Adipocyte (in vitro differentiated cells): ENCODE data around the gene NOP53.
"Not testable (repeated sequence)": the region's sequence is repeated elsewhere in the genome, so short reads cannot be mapped to it uniquely, and the experiment has no call there.

Source experiments
- DNase-seq: peaks from one replicate; pipeline ENCODE4 v3.0.0-alpha.2; 2015; ENCODE audit warnings: low read depth
- H3K27me3 ChIP-seq: replicated peaks from 2 replicates; pipeline ENCODE4 v1.7.0; 2013; ENCODE audit warnings: mild to moderate bottlenecking, low read length, moderate library complexity; ENCODE audit not compliant: control insufficient read depth, insufficient read depth
- H3K36me3 ChIP-seq: 2 replicates; pipeline ENCODE4 v1.7.0; 2013; ENCODE audit warnings: low read length, mild to moderate bottlenecking, moderate library complexity; ENCODE audit not compliant: control insufficient read depth, insufficient read depth, severe bottlenecking
- H3K4me1 ChIP-seq: 2 replicates; pipeline ENCODE4 v1.7.0; 2013; ENCODE audit warnings: mild to moderate bottlenecking, low read length, moderate library complexity; ENCODE audit not compliant: control insufficient read depth, insufficient read depth
- H3K4me3 ChIP-seq: 2 replicates; pipeline ENCODE4 v1.7.0; 2013; ENCODE audit warnings: mild to moderate bottlenecking, low read length, moderate library complexity
- H3K9ac ChIP-seq: 2 replicates; pipeline ENCODE4 v1.7.0; 2013; ENCODE audit warnings: mild to moderate bottlenecking, low read length, moderate library complexity
- H3K9me3 ChIP-seq: 2 replicates; pipeline ENCODE4 v1.7.0; 2013; ENCODE audit warnings: mild to moderate bottlenecking, low read length, moderate library complexity; ENCODE audit not compliant: control insufficient read depth

NOP53 gene

DNA sequence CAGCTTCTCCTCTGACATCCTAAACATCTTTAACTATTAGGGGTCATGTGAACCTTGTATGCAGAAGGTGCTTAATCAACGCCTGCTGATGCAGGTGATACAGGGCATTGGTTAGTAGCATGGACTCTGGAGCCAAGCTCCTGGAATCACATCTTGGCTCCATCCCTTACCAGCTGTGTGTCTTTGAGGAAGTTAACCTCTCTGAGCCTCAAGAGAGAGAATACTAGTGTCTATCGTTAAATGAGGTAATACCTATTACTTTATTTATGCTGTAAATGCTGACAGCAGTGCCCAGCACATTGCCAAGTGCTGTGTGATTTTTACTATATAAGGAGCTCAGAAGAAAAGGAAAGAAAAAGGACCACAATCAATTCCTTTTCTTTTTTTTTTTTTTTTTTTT, 22.0 kb downstream of the NOP53 start:
- no peak overlapping the region for H3K4me3 ChIP-seq
- no peaks in the 10 kb centered on the region for H3K9me3 ChIP-seq
- peaks cover 2% of the 10 kb centered on the region for H3K4me1 ChIP-seq
- H3K27me3 ChIP-seq = no peaks in the 10 kb centered on the region
- H3K36me3 ChIP-seq = no peaks in the 10 kb centered on the region
- no peak overlapping the region for H3K9ac ChIP-seq
- DNase-seq = no peak

GRCh38 chr19:47768604-47769003, 23.3 kb downstream of the NOP53 start:
- no peaks in the 10 kb centered on the region for H3K9me3 ChIP-seq
- H3K36me3 ChIP-seq = no peaks in the 10 kb centered on the region
- peaks cover 2% of the 10 kb centered on the region for H3K4me1 ChIP-seq
- H3K4me3 ChIP-seq = no peak overlapping the region
- H3K9ac ChIP-seq = no peak overlapping the region
- H3K27me3 ChIP-seq = no peaks in the 10 kb centered on the region
- DNase-seq = no peak

DNA sequence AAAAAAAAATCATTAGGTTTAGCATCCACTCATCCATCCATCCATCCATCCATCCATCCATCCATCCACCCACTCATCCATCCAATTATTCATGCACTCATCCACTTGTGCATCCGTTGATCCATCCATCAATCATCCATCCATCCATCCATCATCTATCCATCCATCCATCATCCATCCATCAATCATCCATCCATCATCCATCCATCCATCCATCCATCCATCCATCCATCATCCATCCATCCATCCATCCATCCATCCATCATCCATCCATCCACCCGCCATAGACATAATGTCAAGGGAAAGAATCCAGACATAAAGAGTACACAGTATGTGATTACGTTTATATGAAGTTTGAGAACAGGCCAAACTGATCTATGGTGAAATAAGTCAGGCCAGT, 24.2 kb downstream of the NOP53 start:
- no peak overlapping the region for H3K9ac ChIP-seq
- no peak for DNase-seq
- no peaks in the 10 kb centered on the region for H3K9me3 ChIP-seq
- no peak overlapping the region for H3K4me3 ChIP-seq
- no peaks in the 10 kb centered on the region for H3K36me3 ChIP-seq
- no peaks in the 10 kb centered on the region for H3K27me3 ChIP-seq
- H3K4me1 ChIP-seq = peaks cover 2% of the 10 kb centered on the region

DNA sequence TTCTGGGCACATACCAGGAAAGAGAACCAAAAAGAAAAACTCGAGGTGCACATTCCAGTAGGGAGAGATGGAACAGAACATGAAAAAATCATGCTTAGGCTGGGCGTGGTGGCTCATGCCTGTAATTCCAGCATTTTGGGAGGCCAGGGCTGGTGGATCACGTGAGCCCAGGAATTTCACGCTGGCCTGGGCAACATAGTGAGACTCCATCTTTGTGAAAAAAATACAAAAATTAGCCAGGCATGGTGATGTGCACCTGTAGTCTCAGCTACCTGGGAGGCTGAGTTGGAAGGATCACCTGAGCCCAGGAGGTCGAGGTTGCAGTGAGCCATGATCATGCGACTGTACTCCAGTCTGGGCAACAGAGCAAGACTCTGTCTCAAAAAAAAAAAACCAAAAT, 25.9 kb downstream of the NOP53 start:
- H3K4me1 ChIP-seq, H3K36me3 ChIP-seq, H3K9me3 ChIP-seq, H3K4me3 ChIP-seq, H3K9ac ChIP-seq, DNase-seq, H3K27me3 ChIP-seq: not testable (repeated sequence)

- no peak overlapping the region for H3K9ac ChIP-seq
- no peak for DNase-seq
- no peak overlapping the region for H3K4me3 ChIP-seq
Measured at GRCh38 chr19:47776568-47776967, 31.2 kb downstream of the NOP53 start.

DNA sequence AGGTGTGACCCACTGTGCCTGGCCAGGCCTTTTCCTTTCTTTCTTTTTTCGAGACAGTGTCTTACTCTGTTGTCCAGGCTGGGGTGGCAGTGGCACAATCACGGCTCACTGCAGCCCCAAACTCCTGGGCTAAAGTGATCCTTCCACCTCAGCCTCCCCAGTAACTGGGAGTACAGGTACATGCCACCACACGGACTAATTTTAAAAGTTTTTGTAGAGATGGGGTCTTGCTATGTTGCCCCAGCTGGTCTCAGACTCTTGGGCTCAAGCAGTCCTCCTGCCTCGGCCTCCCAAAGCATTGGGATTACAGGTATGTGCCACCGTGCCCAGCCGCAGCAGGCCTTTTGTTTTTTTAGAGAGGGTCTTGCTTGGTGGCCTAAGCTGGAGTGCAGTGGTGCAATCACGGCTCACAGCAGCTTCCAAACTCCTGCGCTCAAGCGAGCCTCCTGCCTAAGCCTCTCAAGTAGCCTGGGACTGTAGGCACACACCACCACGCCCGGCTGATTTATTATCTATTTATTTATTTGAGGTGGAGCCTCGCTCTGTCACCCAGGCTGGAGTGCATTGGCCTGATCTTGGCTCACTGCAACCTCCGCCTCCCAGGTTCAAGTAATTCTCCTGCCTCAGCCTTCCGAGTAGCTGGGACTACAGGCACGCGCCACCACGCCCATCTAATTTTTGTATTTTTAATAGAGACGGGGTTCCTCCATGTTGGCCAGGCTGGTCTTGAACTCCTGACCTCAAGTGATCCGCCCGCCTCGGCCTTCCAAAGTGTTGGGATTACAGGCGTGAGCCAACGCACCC, 32.1 kb downstream of the NOP53 start:
- not testable (repeated sequence) for H3K9me3 ChIP-seq, DNase-seq, H3K36me3 ChIP-seq, H3K27me3 ChIP-seq
- Histone ChIP-seq H3K4me1 (peaks cover 25% of the 10 kb centered on the region), H3K9ac (peak overlapping the region; percentile 94), H3K4me3 (peak overlapping the region; percentile 83)

More at GRCh38 chr19:47776568-47776967, 31.2 kb downstream of the NOP53 start:
- no peaks in the 10 kb centered on the region for H3K9me3 ChIP-seq
- peaks cover 8% of the 10 kb centered on the region for H3K36me3 ChIP-seq
- H3K4me1 ChIP-seq = peaks cover 18% of the 10 kb centered on the region
- H3K27me3 ChIP-seq = no peaks in the 10 kb centered on the region

GRCh38 chr19:47778049-47778953, 33.0 kb downstream of the NOP53 start, which contains the start of gene SELENOW:
Gene SELENOW (plus strand): TSS chr19:47778703. CDS start chr19:47778786, 83 bp downstream.
- Histone ChIP-seq H3K9ac (peak within 1 kb of the TSS; percentile 94), H3K4me1 (peaks cover 25% of the 10 kb centered on the region), H3K27me3 (no peaks in the 10 kb centered on the region), H3K4me3 (peak within 1 kb of the TSS; percentile 83), H3K9me3 (no peaks in the 10 kb centered on the region), H3K36me3 (peaks cover 14% of the 10 kb centered on the region)
- peak; percentile 82 for DNase-seq

DNA sequence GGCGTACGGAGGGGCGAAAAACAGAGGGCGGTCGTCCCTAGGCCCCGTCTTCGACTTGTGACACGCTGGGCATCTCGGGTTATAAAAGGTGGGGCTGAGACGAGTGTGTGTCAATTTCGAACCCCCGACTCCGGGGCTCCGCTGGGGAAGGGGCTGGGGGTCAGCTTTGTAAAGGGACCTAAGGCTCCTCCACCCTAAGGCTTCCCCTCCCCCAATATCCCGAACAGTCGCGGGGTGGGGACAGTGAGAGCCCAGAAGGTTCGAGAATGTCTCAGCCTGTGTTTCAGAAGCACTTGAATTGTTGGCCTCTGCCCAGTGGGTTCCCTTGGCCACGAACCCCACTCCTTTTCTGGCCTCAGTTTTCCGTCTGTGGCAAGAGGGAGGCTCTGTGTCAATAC, 33.6 kb downstream of the NOP53 start:
- H3K36me3 ChIP-seq = peaks cover 19% of the 10 kb centered on the region
- peak overlapping the region; percentile 83 for H3K4me3 ChIP-seq
- H3K27me3 ChIP-seq = no peaks in the 10 kb centered on the region
- H3K9ac ChIP-seq = peak overlapping the region; percentile 94
- peak; percentile 60 for DNase-seq
- peaks cover 25% of the 10 kb centered on the region for H3K4me1 ChIP-seq
- no peaks in the 10 kb centered on the region for H3K9me3 ChIP-seq

DNA sequence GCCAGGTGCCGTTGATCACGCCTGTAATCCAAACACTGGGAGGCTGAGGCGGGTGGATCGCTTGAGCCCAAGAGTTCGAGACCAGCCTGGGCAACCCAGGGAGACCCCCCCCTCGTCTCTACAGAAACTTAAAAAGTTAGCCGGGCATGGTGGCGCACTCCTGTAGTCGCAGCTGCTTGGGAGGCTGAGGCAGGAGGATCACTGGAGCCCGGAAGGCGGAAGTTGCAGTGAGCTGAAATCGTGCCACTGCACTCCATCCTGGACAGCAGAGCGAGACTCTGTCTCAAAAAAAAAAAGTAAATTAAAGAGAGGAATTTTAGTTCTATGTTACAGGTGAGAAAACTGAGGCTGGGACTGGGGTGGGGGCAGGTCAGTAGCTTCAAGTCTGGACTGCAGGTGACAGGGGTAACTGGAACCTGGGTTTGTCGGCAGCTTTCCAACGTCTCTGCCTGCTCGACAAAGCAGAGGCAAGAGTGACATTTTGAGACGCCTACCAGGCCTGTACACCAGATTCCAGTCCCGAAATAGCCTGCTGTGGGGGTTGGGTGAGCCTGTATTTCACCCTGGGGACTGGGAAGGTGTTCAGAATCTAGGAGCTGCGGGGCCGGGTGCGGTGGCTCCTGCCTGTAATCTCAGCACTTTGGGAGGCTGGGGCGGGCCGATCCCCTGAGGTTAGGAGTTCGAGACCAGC, 34.3 kb downstream of the NOP53 start:
- H3K9ac ChIP-seq = peak overlapping the region; percentile 94
- H3K4me3 ChIP-seq = peak overlapping the region; percentile 83
- no peaks in the 10 kb centered on the region for H3K27me3 ChIP-seq
- DNase-seq = peak; percentile 43
- H3K4me1 ChIP-seq = peaks cover 25% of the 10 kb centered on the region
- H3K9me3 ChIP-seq = no peaks in the 10 kb centered on the region
- H3K36me3 ChIP-seq = peaks cover 26% of the 10 kb centered on the region

DNA sequence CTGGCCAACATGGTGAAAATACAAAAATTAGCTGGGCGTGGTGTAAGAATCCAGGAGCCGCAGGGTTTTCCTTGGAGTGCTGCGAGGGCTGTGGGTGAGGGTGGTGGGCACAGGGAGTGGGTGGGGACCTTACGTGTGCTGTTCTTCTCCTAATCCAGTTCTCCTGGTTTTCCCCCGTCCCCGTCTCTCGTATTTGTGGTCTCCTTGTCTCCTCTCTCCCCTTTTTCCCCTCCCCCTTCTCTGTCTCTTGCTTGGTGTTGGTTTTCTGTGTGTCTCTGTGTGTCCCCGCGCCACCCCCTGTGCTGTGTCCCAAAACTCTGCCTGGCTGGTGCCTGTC, 34.8 kb downstream of the NOP53 start:
- DNase-seq = no peak
- H3K9me3 ChIP-seq = no peaks in the 10 kb centered on the region
- H3K4me3 ChIP-seq = peak overlapping the region; percentile 83
- H3K4me1 ChIP-seq = peaks cover 25% of the 10 kb centered on the region
- peaks cover 28% of the 10 kb centered on the region for H3K36me3 ChIP-seq
- peak overlapping the region; percentile 94 for H3K9ac ChIP-seq
- no peaks in the 10 kb centered on the region for H3K27me3 ChIP-seq
